OCI-LY1 (cell line): ENCODE measurements around the gene ITGA7.

ENCODE experiments used
- H2AFZ ChIP-seq: fragments of 200-600 bp; sonication (generic), shearing (Covaris generic); 2 replicates; pipeline ENCODE4 v1.6.0; 2014; ENCODE audit warnings: antibody characterized with exemption, mild to moderate bottlenecking, low read length
- H3F3A ChIP-seq: fragments of 200-600 bp; sonication (generic), shearing (Covaris generic); 2 replicates; pipeline ENCODE4 v1.6.0; 2014; ENCODE audit warnings: mild to moderate bottlenecking, antibody characterized with exemption, low read length, moderate library complexity; ENCODE audit not compliant: insufficient read depth
- H3K27ac ChIP-seq: fragments of 200-600 bp; sonication (generic); 2 replicates; pipeline ENCODE4 v1.5.1; 2014; ENCODE audit warnings: low read length, mixed run types, mild to moderate bottlenecking, low read depth; ENCODE audit not compliant: poor library complexity, severe bottlenecking
- H3K27me3 ChIP-seq: fragments of 200-600 bp; sonication (generic); 2 replicates; pipeline ENCODE4 v1.6.0; 2014; ENCODE audit warnings: antibody characterized with exemption, mild to moderate bottlenecking, low read length, moderate library complexity; ENCODE audit not compliant: insufficient read depth
- H3K36me3 ChIP-seq: fragments of 200-600 bp; sonication (generic); 2 replicates; pipeline ENCODE4 v1.6.1; 2014; ENCODE audit warnings: mild to moderate bottlenecking, antibody characterized with exemption, low read length, moderate library complexity, mixed read lengths; ENCODE audit not compliant: insufficient read depth
- H3K4me1 ChIP-seq: fragments of 200-600 bp; sonication (generic); 2 replicates; pipeline ENCODE4 v1.5.1; 2014; ENCODE audit warnings: mild to moderate bottlenecking, low read length, moderate library complexity; ENCODE audit not compliant: insufficient read depth, severe bottlenecking
- H3K4me2 ChIP-seq: fragments of 200-600 bp; sonication (generic), shearing (Covaris generic); 2 replicates; pipeline ENCODE4 v1.6.1; 2014; ENCODE audit warnings: low read length
- H3K4me3 ChIP-seq: fragments of 200-600 bp; sonication (generic); 2 replicates; pipeline ENCODE4 v1.5.1; 2014; ENCODE audit warnings: low read length, low read depth, mild to moderate bottlenecking, mixed read lengths; ENCODE audit not compliant: poor library complexity, severe bottlenecking
- H3K79me2 ChIP-seq: fragments of 200-600 bp; shearing (Covaris generic); 2 replicates; pipeline ENCODE4 v1.6.1; 2016; ENCODE audit warnings: mixed run types, low read length, mixed read lengths; ENCODE audit not compliant: insufficient read depth
- H3K9ac ChIP-seq: fragments of 200-600 bp; sonication (generic), shearing (Covaris generic); 2 replicates; pipeline ENCODE4 v1.6.1; 2014; ENCODE audit warnings: mild to moderate bottlenecking, low read length, mixed read lengths
- H3K9me2 ChIP-seq: fragments of 200-600 bp; sonication (generic), shearing (Covaris generic); 2 replicates; pipeline ENCODE4 v1.6.1; 2014; ENCODE audit warnings: low read depth, mild to moderate bottlenecking, low read length, mixed read lengths
- H3K9me3 ChIP-seq: fragments of 200-600 bp; shearing (Covaris generic); 2 replicates; pipeline ENCODE4 v1.6.1; 2014; ENCODE audit warnings: low read length, mixed read lengths
- H4K20me1 ChIP-seq: fragments of 200-600 bp; sonication (generic), shearing (Covaris generic); 2 replicates; pipeline ENCODE4 v1.6.0; 2016; ENCODE audit warnings: mild to moderate bottlenecking, low read length; ENCODE audit not compliant: insufficient read depth
- CTCF ChIP-seq: fragments of 200-600 bp; sonication (generic), shearing (Covaris generic); IDR thresholded peaks from 2 replicates; pipeline ENCODE4 v1.5.1; 2017; ENCODE audit warnings: mild to moderate bottlenecking, antibody characterized with exemption, low read length, moderate library complexity, mixed read lengths
- EZH2 ChIP-seq: fragments of 200-600 bp; sonication (generic), shearing (Covaris generic); IDR thresholded peaks from 2 replicates; pipeline ENCODE4 v1.8.0; 2017; ENCODE audit warnings: borderline replicate concordance, mixed run types, mild to moderate bottlenecking, antibody characterized with exemption, low read length, moderate library complexity, mixed read lengths

ITGA7 gene

GRCh38 chr12:55707841-55708694 lies at the start of gene ITGA7:
Gene ITGA7, minus strand, starts transcription at chr12:55707904. Its CDS starts 222 bp downstream, at chr12:55707682.
- Histone ChIP-seq H3K36me3 (no peaks in the 10 kb centered on the region), H3K79me2 (no peaks in the 10 kb centered on the region), H3K4me1 (peaks cover 7% of the 10 kb centered on the region), H3K27ac (no peak within 1 kb of the TSS), H3K27me3 (peaks cover 17% of the 10 kb centered on the region), H4K20me1 (no peaks in the 10 kb centered on the region), H3K9me2 (no peaks in the 10 kb centered on the region), H2AFZ (no peak within 1 kb of the TSS), H3K4me2 (peak within 1 kb of the TSS; percentile 65), H3K9me3 (no peaks in the 10 kb centered on the region), H3F3A (no peaks in the 10 kb centered on the region), H3K4me3 (peak within 1 kb of the TSS; percentile 50), H3K9ac (no peak within 1 kb of the TSS)
- TF ChIP-seq EZH2 (no peak), CTCF (no peak)

- TF ChIP-seq EZH2 (no peak), CTCF (no peak)
- no peak overlapping the region for H3K9ac ChIP-seq
- H3K4me1 ChIP-seq: no peaks in the 10 kb centered on the region
- peaks cover 85% of the 10 kb centered on the region for H3K36me3 ChIP-seq
- no peak overlapping the region for H3K4me3 ChIP-seq
- no peak overlapping the region for H2AFZ ChIP-seq
- no peaks in the 10 kb centered on the region for H4K20me1 ChIP-seq
- no peaks in the 10 kb centered on the region for H3F3A ChIP-seq
- H3K27ac ChIP-seq: no peak overlapping the region
- H3K9me3 ChIP-seq: no peaks in the 10 kb centered on the region
- H3K9me2 ChIP-seq: no peaks in the 10 kb centered on the region
- no peaks in the 10 kb centered on the region for H3K27me3 ChIP-seq
- H3K79me2 ChIP-seq: no peaks in the 10 kb centered on the region
- no peak overlapping the region for H3K4me2 ChIP-seq
Observed at GRCh38 chr12:55755246-55755645, 47.5 kb upstream of the ITGA7 start.

GRCh38 chr12:55748230-55748993 lies 40.7 kb upstream of the ITGA7 start:
- Histone ChIP-seq H3K4me2 (no peak overlapping the region), H3F3A (no peaks in the 10 kb centered on the region), H3K9ac (no peak overlapping the region), H3K9me2 (no peaks in the 10 kb centered on the region), H4K20me1 (no peaks in the 10 kb centered on the region), H3K9me3 (no peaks in the 10 kb centered on the region), H3K4me1 (peaks cover 30% of the 10 kb centered on the region), H3K79me2 (no peaks in the 10 kb centered on the region), H3K36me3 (peaks cover 20% of the 10 kb centered on the region; the same call in 1 of the 2 replicates), H3K4me3 (no peak overlapping the region), H3K27me3 (peaks cover 7% of the 10 kb centered on the region), H3K27ac (no peak overlapping the region), H2AFZ (no peak overlapping the region)
- TF ChIP-seq EZH2 (no peak), CTCF (no peak)
